Gastroesophageal sphincter (tissue), 3 donors: ENCODE results near the gene EEF1A2.

Experiments used
- EP300 ChIP-seq: sonication (generic); formaldehyde crosslinking; IDR thresholded peaks from one replicate; pipeline ENCODE4 v1.6.1; 2017; ENCODE audit warnings: antibody characterized with exemption, mild to moderate bottlenecking
- POLR2A ChIP-seq, 2 donors: fragments of 450-650 bp; IDR thresholded peaks; one replicate each; pipeline ENCODE4 v1.6.1; 2017; ENCODE audit warnings: antibody characterized with exemption in 2 of 2, mild to moderate bottlenecking in 2 of 2, moderate library complexity in 1 of 2
- POLR2AphosphoS5 ChIP-seq: sonication (generic); formaldehyde crosslinking; IDR thresholded peaks from one replicate; pipeline ENCODE4 v1.6.1; 2017; ENCODE audit warnings: antibody characterized with exemption
- TF ChIP-seq, protein P1 (sequence below), 4 experiments: fragments of 200-600 bp in 2 of 4; fragments of 450-650 bp in 2 of 4; sonication (generic) in 1 of 4; IDR thresholded peaks; one replicate each; pipeline ENCODE4 v1.5.1; 2017 to 2019; ENCODE audit warnings: antibody characterized with exemption in 4 of 4, mild to moderate bottlenecking in 2 of 4, moderate library complexity in 2 of 4

DNA sequence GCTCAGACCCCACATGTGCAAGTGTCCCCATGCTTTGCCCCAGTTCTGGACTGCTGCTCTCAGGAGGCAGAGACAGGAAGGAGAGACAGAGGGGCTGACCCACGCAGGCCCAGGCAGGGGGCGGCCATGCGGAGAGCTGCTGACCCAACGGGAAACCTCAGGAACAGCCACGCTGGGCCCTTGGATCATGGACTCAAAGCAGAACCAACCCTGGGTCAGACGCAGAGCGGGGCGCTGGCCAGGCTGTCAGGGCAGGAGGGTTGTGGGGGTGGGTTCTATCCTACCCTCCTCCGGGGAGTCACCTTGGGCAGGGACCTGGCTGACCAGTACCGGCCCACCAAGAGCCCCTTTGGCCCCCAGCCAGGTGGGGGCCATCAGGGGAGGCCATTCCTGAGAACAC lies 28.5 kb downstream of the EEF1A2 start:
- TF ChIP-seq, protein P1, sequence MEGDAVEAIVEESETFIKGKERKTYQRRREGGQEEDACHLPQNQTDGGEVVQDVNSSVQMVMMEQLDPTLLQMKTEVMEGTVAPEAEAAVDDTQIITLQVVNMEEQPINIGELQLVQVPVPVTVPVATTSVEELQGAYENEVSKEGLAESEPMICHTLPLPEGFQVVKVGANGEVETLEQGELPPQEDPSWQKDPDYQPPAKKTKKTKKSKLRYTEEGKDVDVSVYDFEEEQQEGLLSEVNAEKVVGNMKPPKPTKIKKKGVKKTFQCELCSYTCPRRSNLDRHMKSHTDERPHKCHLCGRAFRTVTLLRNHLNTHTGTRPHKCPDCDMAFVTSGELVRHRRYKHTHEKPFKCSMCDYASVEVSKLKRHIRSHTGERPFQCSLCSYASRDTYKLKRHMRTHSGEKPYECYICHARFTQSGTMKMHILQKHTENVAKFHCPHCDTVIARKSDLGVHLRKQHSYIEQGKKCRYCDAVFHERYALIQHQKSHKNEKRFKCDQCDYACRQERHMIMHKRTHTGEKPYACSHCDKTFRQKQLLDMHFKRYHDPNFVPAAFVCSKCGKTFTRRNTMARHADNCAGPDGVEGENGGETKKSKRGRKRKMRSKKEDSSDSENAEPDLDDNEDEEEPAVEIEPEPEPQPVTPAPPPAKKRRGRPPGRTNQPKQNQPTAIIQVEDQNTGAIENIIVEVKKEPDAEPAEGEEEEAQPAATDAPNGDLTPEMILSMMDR (IDR thresholded peaks at IDR 0.05): no peak
- TF ChIP-seq POLR2A (IDR thresholded peaks at IDR 0.05): no peak
- TF ChIP-seq POLR2AphosphoS5: no peak
- no peak for TF ChIP-seq EP300
